Uterus (tissue), 2 donors: ENCODE measurements around the gene PTPRH.

Source experiments
- POLR2A ChIP-seq, 2 donors: fragments of 450-650 bp; IDR thresholded peaks; one replicate each; pipeline ENCODE4 v1.6.1; 2016; ENCODE audit warnings: antibody characterized with exemption in 2 of 2, mild to moderate bottlenecking in 1 of 2, moderate library complexity in 1 of 2
- TF ChIP-seq, protein P1 (sequence below), 4 experiments: fragments of 200-600 bp in 2 of 4; fragments of 450-650 bp in 2 of 4; sonication (generic) in 2 of 4; IDR thresholded peaks; one replicate each; pipeline ENCODE4 v1.5.1; 2016 to 2019; ENCODE audit warnings: antibody characterized with exemption in 4 of 4, mild to moderate bottlenecking in 2 of 4, moderate library complexity in 1 of 4

DNA sequence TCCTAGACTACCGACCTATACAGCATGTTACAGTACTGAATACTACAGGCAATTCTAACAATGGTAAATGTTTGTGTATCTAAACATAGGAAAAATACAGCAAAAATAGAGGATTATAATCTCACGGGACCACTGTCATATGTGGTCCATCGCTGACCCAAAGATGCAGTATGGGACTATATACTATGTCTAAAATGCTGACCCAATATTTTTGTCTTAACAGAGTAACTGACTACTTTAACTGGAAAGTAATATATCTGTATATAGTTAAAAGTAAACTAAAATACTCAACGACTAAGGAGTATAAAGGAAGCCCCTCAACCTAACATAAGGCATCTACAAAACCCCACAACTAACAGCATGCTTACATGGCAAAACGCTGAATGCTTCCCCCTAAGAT is 23.7 kb upstream of the PTPRH start:
- TF ChIP-seq, protein P1, sequence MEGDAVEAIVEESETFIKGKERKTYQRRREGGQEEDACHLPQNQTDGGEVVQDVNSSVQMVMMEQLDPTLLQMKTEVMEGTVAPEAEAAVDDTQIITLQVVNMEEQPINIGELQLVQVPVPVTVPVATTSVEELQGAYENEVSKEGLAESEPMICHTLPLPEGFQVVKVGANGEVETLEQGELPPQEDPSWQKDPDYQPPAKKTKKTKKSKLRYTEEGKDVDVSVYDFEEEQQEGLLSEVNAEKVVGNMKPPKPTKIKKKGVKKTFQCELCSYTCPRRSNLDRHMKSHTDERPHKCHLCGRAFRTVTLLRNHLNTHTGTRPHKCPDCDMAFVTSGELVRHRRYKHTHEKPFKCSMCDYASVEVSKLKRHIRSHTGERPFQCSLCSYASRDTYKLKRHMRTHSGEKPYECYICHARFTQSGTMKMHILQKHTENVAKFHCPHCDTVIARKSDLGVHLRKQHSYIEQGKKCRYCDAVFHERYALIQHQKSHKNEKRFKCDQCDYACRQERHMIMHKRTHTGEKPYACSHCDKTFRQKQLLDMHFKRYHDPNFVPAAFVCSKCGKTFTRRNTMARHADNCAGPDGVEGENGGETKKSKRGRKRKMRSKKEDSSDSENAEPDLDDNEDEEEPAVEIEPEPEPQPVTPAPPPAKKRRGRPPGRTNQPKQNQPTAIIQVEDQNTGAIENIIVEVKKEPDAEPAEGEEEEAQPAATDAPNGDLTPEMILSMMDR (IDR thresholded peaks at IDR 0.05), result no peak
- no peak for TF ChIP-seq POLR2A (IDR thresholded peaks at IDR 0.05)
